GM18870 (cell line): Measurements from ENCODE around the gene CEACAM7.

Experiments
- ATAC-seq: cut with Tn5 transposase; IDR thresholded peaks from one replicate; pipeline ENCODE4 v1.9.1; 2021; ENCODE audit warnings: moderate library complexity; ENCODE audit not compliant: unreplicated experiment

CEACAM7 gene

GRCh38 chr19:41700381-41701195 lies 12.5 kb upstream of the CEACAM7 start:
- no peak for ATAC-seq

- no peak for ATAC-seq
Observed at GRCh38 chr19:41699968-41700323, 11.9 kb upstream of the CEACAM7 start.

GRCh38 chr19:41699231-41699967 lies 11.3 kb upstream of the CEACAM7 start:
- no peak for ATAC-seq

- ATAC-seq, result no peak
Observed at GRCh38 chr19:41698746-41699230, 10.7 kb upstream of the CEACAM7 start.

- no peak for ATAC-seq
Observed at GRCh38 chr19:41697198-41697855, 9.3 kb upstream of the CEACAM7 start.

- ATAC-seq, result no peak
Observed at GRCh38 chr19:41696402-41697197, 8.5 kb upstream of the CEACAM7 start.

- ATAC-seq, result no peak
Observed at GRCh38 chr19:41695745-41696144, 7.7 kb upstream of the CEACAM7 start.

GRCh38 chr19:41694831-41695635 lies 7.0 kb upstream of the CEACAM7 start:
- ATAC-seq, result no peak

GRCh38 chr19:41694196-41694595 lies 6.1 kb upstream of the CEACAM7 start:
- no peak for ATAC-seq

- no peak for ATAC-seq
Observed at GRCh38 chr19:41691268-41691970, 3.3 kb upstream of the CEACAM7 start.

GRCh38 chr19:41690801-41691065 lies 2.7 kb upstream of the CEACAM7 start:
- ATAC-seq, result no peak

GRCh38 chr19:41689993-41690800 lies 2.1 kb upstream of the CEACAM7 start:
- no peak for ATAC-seq

GRCh38 chr19:41688687-41689086 lies 617 bp upstream of the CEACAM7 start:
- ATAC-seq, result no peak

- no peak for ATAC-seq
Observed at GRCh38 chr19:41687419-41687818, 651 bp downstream of the CEACAM7 start.

GRCh38 chr19:41682437-41682836 lies 5.6 kb downstream of the CEACAM7 start:
- ATAC-seq, result no peak

- ATAC-seq, result no peak
Observed at GRCh38 chr19:41671486-41671885, 16.6 kb downstream of the CEACAM7 start.

- ATAC-seq, result no peak
Observed at GRCh38 chr19:41670755-41671154, 17.3 kb downstream of the CEACAM7 start.

- ATAC-seq, result no peak
Observed at GRCh38 chr19:41668315-41668714, 19.8 kb downstream of the CEACAM7 start.

- no peak for ATAC-seq
Observed at GRCh38 chr19:41666075-41666474, 22.0 kb downstream of the CEACAM7 start.
